HepG2 (cell line): ENCODE data around the gene ANKRD40CL. TPM values are rescaled to one million over a fixed set of nuclear protein-coding genes. Genes with fewer than 3 reads are reported as not detected.

Experiments
- ATAC-seq: fragments of 200-7000 bp; cut with Tn5 transposase; 3 replicates; pipeline ENCODE4 v1.9.1; 2020; ENCODE audit warnings: mild to moderate bottlenecking, moderate library complexity
- BruUV-seq: library from RNA; stranded (reverse); fragments of 400-500 nt; replicated peaks from 2 replicates; lab custom pipeline; 2021; lab: Mats Ljungman, UMichigan
- CTCF ChIA-PET: fragments of 300-600 bp; formaldehyde crosslinking; extraction: SDS; loops from one replicate; lab custom pipeline; 2021; ENCODE audit warnings: low total read pairs, inconsistent platforms, low intra/inter-chr PET ratio; lab: Yijun Ruan, JAX
- POLR2A ChIA-PET: fragments of 350-600 bp; sonication (Branson Sonifier 250); formaldehyde crosslinking; loops from one replicate; lab custom pipeline; 2020; ENCODE audit warnings: antibody characterized with exemption, inconsistent platforms; lab: Yijun Ruan, JAX
- DNase-seq: peaks from one replicate; pipeline ENCODE4 v3.0.0-alpha.2; 2015; ENCODE audit warnings: low spot score
- FAIRE-seq: peaks from 3 replicates; lab custom pipeline; 2011; peaks lifted over from hg19 to GRCh38; lab: Jason Lieb, UNC
- H2AFZ ChIP-seq: one replicate; pipeline ENCODE4 v1.6.1; 2011; ENCODE audit warnings: low read length, inconsistent platforms
- H3K27ac ChIP-seq: fragments of 300-600 bp; 3 replicates; pipeline ENCODE4 v1.8.0; 2011; ENCODE audit warnings: mixed run types, mild to moderate bottlenecking, mixed read lengths, low read length, inconsistent platforms; ENCODE audit not compliant: insufficient read depth; ENCODE audit errors: extremely low read length
- H3K27me3 ChIP-seq, 2 experiments: fragments of 200-600 bp in 1 of 2; 2 replicates in 1 of 2; 3 replicates in 1 of 2; pipeline versions ENCODE4 v1.6.0 to v1.8.0; 2011; ENCODE audit warnings: low read length in 2 of 2, mild to moderate bottlenecking in 2 of 2, moderate library complexity in 2 of 2, inconsistent platforms in 1 of 2; ENCODE audit not compliant: insufficient read depth in 2 of 2, control insufficient read depth in 1 of 2
- H3K36me3 ChIP-seq, 2 experiments: fragments of 200-600 bp in 1 of 2; replicated peaks in 1 of 2; 2 replicates in 1 of 2; 3 replicates in 1 of 2; pipeline versions ENCODE4 v1.5.1 to v1.8.0; 2011; ENCODE audit warnings: low read length in 2 of 2, inconsistent platforms in 1 of 2; ENCODE audit not compliant: insufficient read depth in 2 of 2, control insufficient read depth in 1 of 2
- H3K4me1 ChIP-seq: 2 replicates; pipeline ENCODE4 v1.5.1; 2012; ENCODE audit warnings: low read length, inconsistent platforms; ENCODE audit not compliant: insufficient read depth
- H3K4me2 ChIP-seq: 2 replicates; pipeline ENCODE4 v1.6.0; 2011; ENCODE audit warnings: low read depth, low read length, inconsistent platforms
- H3K4me3 ChIP-seq, 3 experiments: fragments of 200-600 bp in 1 of 3; sonication (generic), shearing (Covaris generic) in 1 of 3; replicated peaks in 1 of 3; 2 replicates each; pipeline ENCODE4 v1.5.1; 2011 to 2016; ENCODE audit warnings: low read length in 3 of 3, inconsistent platforms in 2 of 3, low read depth in 2 of 3, mild to moderate bottlenecking in 2 of 3, control low read depth in 1 of 3, mixed read lengths in 1 of 3; ENCODE audit not compliant: insufficient read depth in 1 of 3
- H3K79me2 ChIP-seq: one replicate; pipeline ENCODE4 v1.6.1; 2011; ENCODE audit warnings: low read length, inconsistent platforms; ENCODE audit not compliant: insufficient read depth
- H3K9ac ChIP-seq: 2 replicates; pipeline ENCODE4 v1.6.0; 2011; ENCODE audit warnings: mild to moderate bottlenecking, low read depth, low read length, inconsistent platforms; ENCODE audit not compliant: insufficient read depth
- H3K9me3 ChIP-seq: 2 replicates; pipeline ENCODE4 v1.5.1; 2012; ENCODE audit warnings: mild to moderate bottlenecking, low read length
- H4K20me1 ChIP-seq: 2 replicates; pipeline ENCODE4 v1.6.0; 2011; ENCODE audit warnings: inconsistent platforms, mild to moderate bottlenecking, low read length, moderate library complexity; ENCODE audit not compliant: insufficient read depth
- AHR ChIP-seq: IDR thresholded peaks from 2 replicates; pipeline ENCODE4 v1.6.1; 2018; ENCODE audit warnings: missing genetic modification reagents, missing compliant biosample characterization
- FOXA1 ChIP-seq, 2 experiments: fragments of 450-650 bp in 1 of 2; sonication (generic) in 1 of 2; formaldehyde crosslinking in 1 of 2; IDR thresholded peaks; 2 replicates each; pipeline versions ENCODE4 v1.4.0 to v1.6.1; 2016 to 2020; ENCODE audit warnings: missing genetic modification reagents in 1 of 2
- KMT2B ChIP-seq: IDR thresholded peaks from 2 replicates; pipeline ENCODE4 v1.6.1; 2016; ENCODE audit warnings: missing genetic modification reagents, missing compliant biosample characterization
- NR2F6 ChIP-seq, 2 experiments: IDR thresholded peaks; 2 replicates each; pipeline ENCODE4 v1.6.1; 2016; ENCODE audit warnings: antibody characterized with exemption in 1 of 2, mild to moderate bottlenecking in 1 of 2
- PPARG ChIP-seq: conservative IDR thresholded peaks from 2 replicates; pipeline ENCODE4 v1.6.1; 2016; ENCODE audit warnings: missing biosample characterization, missing genetic modification reagents
- RBFOX2 ChIP-seq: fragments of 200-400 bp; formaldehyde crosslinking; IDR thresholded peaks from 2 replicates; pipeline ENCODE4 v1.6.1; 2017; ENCODE audit warnings: low read depth, mild to moderate bottlenecking, low read length
- RXRB ChIP-seq: IDR thresholded peaks from 2 replicates; pipeline ENCODE4 v1.6.1; 2016; ENCODE audit warnings: borderline replicate concordance, missing genetic modification reagents, missing compliant biosample characterization
- SRY ChIP-seq: sonication (generic); formaldehyde crosslinking; IDR thresholded peaks from 2 replicates; pipeline ENCODE4 v1.8.0; 2022; ENCODE audit warnings: mild to moderate bottlenecking, missing genetic modification reagents
- ZKSCAN8 ChIP-seq: IDR thresholded peaks from 2 replicates; pipeline ENCODE4 v1.6.1; 2016; ENCODE audit warnings: borderline replicate concordance, missing genetic modification reagents, missing compliant biosample characterization
- ZNF674 ChIP-seq: sonication (generic); formaldehyde crosslinking; IDR thresholded peaks from 2 replicates; pipeline ENCODE4 v1.5.0; 2020; ENCODE audit warnings: low read depth, mild to moderate bottlenecking, missing genetic modification reagents
- ZNF713 ChIP-seq: sonication (generic); formaldehyde crosslinking; IDR thresholded peaks from 2 replicates; pipeline ENCODE4 v1.4.0; 2020; ENCODE audit warnings: mild to moderate bottlenecking, missing genetic modification reagents
- WGBS: methylation state at CpG from one replicate; pipeline ENCODE4 v1.1.6; 2017; ENCODE audit warnings: low lambda C conversion rate; 5-methylcytosine and 5-hydroxymethylcytosine counted together
- in situ Hi-C: cut with HindIII; loops from 2 replicates; pipeline ENCODE4 v1.10.0; 2017; ENCODE audit warnings: low pct_unique_long_range_greater_than_20kb; ENCODE audit not compliant: extremely low pct_ligation_motif_present
- intact Hi-C: fragments of 100-400 bp; cut with micrococcal nuclease; formaldehyde crosslinking; loops from one replicate; pipeline ENCODE4 v1.10.0; 2022; ENCODE audit not compliant: unreplicated experiment
- polyA plus RNA-seq, 8 experiments: library from polyadenylated mRNA; depleted of rRNA in 3 of 8; stranded (reverse) in 7 of 8; unstranded in 1 of 8; fragments of >200 nt; fragmentation: Illumina TruSeq in 4 of 8; extraction: Trizol in 4 of 8; gene quantifications; 2 replicates each; pipeline versions ENCODE4 v1.2.1 to v1.2.3, GENCODE V29; 2011 to 2016; ENCODE audit warnings: low read depth in 4 of 8, missing spikeins in 1 of 8, mixed read lengths in 1 of 8; ENCODE audit not compliant: insufficient read depth in 1 of 8
- total RNA-seq, 5 experiments: library from RNA; depleted of rRNA; stranded (reverse); fragments of >200 nt; fragmentation: Illumina TruSeq; extraction: Trizol; gene quantifications; 2 replicates each; pipeline ENCODE4 v1.2.3, GENCODE V29; 2016; ENCODE audit warnings: low read depth in 1 of 5
- TF ChIP-seq, protein P1 (sequence below): sonication (generic); formaldehyde crosslinking; IDR thresholded peaks from 2 replicates; pipeline ENCODE4 v1.5.0; 2020; ENCODE audit warnings: mild to moderate bottlenecking, missing genetic modification reagents

ANKRD40CL gene
- total and polyA plus RNA-seq, 2 of the 13 experiments (the other 11 are each of a cell fraction or from before 2014, with no cell fraction given): 0.03 to 0.11 TPM

DNA sequence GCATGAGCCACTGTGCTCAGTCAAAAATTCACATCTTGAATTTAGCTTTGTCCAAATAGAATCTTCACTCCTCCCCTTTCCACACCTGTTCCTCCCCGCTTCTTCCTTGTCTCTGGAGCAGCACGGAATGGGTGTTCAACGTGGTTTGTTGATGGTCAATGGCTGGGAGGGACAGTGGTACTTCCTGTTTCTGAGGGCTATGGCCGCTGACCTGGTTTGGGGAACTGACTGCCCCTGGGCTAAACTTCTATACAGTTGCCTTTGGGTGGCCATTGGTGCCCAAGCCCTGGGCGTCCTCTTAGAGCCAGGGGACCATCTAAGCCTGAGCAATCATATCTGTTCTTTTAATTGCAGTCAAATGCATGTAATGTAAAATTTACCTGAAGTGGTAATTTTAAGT lies 49.0 kb upstream of the ANKRD40CL start:
- no peak overlapping the region for H3K4me2 ChIP-seq
- no peak overlapping the region for H2AFZ ChIP-seq
- BruUV-seq: no TSS peak
- H3K9ac ChIP-seq: no peak overlapping the region
- no peaks in the 10 kb centered on the region for H3K79me2 ChIP-seq
- intact Hi-C loops (loop anchor here (2.0 kb wide), 1 partner anchor 27 kb away; no protein-coding TSS in a partner anchor), in situ Hi-C loops (no loop called here)
- no peaks in the 10 kb centered on the region for H4K20me1 ChIP-seq
- TF ChIP-seq NR2F6 (IDR thresholded peaks at IDR 0.05): no peak
- no peak for TF ChIP-seq NR2F6 (CRISPR knock-in tag; IDR thresholded peaks at IDR 0.05)
- no peak for TF ChIP-seq FOXA1 (IDR thresholded peaks at IDR 0.05)
- no peak for TF ChIP-seq FOXA1 (CRISPR knock-in tag; IDR thresholded peaks at IDR 0.05)
- no peak for TF ChIP-seq SRY (CRISPR knock-in tag)
- TF ChIP-seq ZNF674: no peak
- TF ChIP-seq KMT2B (CRISPR knock-in tag): no peak
- no peak for TF ChIP-seq ZNF713 (CRISPR knock-in tag)
- TF ChIP-seq PPARG (CRISPR knock-in tag): no peak
- TF ChIP-seq RBFOX2: no peak
- TF ChIP-seq AHR (CRISPR knock-in tag): no peak
- TF ChIP-seq, protein P1, sequence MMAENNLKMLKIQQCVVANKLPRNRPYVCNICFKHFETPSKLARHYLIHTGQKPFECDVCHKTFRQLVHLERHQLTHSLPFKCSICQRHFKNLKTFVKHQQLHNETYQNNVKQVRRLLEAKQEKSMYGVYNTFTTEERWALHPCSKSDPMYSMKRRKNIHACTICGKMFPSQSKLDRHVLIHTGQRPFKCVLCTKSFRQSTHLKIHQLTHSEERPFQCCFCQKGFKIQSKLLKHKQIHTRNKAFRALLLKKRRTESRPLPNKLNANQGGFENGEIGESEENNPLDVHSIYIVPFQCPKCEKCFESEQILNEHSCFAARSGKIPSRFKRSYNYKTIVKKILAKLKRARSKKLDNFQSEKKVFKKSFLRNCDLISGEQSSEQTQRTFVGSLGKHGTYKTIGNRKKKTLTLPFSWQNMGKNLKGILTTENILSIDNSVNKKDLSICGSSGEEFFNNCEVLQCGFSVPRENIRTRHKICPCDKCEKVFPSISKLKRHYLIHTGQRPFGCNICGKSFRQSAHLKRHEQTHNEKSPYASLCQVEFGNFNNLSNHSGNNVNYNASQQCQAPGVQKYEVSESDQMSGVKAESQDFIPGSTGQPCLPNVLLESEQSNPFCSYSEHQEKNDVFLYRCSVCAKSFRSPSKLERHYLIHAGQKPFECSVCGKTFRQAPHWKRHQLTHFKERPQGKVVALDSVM: no peak
- TF ChIP-seq ZKSCAN8 (CRISPR knock-in tag): no peak
- TF ChIP-seq RXRB (CRISPR knock-in tag): no peak
- peaks cover 20% of the 10 kb centered on the region for H3K4me1 ChIP-seq
- no peaks in the 10 kb centered on the region for H3K9me3 ChIP-seq
- DNase-seq (no peak), ATAC-seq (no peak), FAIRE-seq (no peak)
- no peak overlapping the region for H3K27ac ChIP-seq
- ChIA-PET CTCF (interaction anchor here (1.1 to 4.1 kb wide), 3 partner anchors 26 to 140 kb away, joined by 4 to 19 read pairs (median 10); no protein-coding TSS in a partner anchor), POLR2A (no interaction called here)
- no peak overlapping the region for H3K4me3 ChIP-seq
- no peaks in the 10 kb centered on the region for H3K36me3 ChIP-seq
- peaks cover 0 to 36% of the 10 kb centered on the region in 2 experiments; a peak in 4 of 5 replicates for H3K27me3 ChIP-seq
- WGBS: 11% methylated on average over 5 of the region's 5 CpGs
